ENCODE measurements around the gene FAM111B. TPM values are rescaled to one million over a fixed set of nuclear protein-coding genes. Genes with fewer than 3 reads are reported as not detected.
"Not testable (repeated sequence)": the region's sequence is repeated elsewhere in the genome, so short reads cannot be mapped to it uniquely, and the experiment has no call there.

FAM111B gene
- total RNA-seq, 1 experiment from 2014 or later: 50.1 TPM

DNA sequence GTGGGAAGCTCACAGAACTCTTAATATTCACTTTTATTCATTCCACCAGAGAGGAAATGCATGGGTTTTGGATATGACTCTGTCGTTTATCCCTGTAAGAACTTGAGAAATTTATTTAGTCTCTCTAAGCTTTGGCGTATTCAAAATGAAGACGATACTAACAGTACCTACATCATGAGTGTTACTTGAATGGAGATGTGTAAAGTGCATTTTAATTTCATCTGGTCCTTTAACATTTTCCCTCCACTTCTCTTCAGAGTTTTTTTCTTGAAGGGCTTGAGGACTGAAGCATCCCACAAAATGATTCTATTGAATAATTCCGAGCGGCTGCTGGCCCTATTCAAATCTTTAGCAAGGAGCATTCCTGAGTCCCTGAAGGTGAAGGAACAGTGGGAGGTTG is 21.0 kb upstream of the FAM111B start, which contains the start of gene GLYATL1B:
GLYATL1B (plus strand) TSS at position 301 of the 400 bp plus-strand sequence; CDS start at position 301, 0 bp downstream.
- H3K4me3 ChIP-seq (ENCODE audit: low read depth, low read length, poor library complexity, severe bottlenecking); intact Hi-C loops (cut with micrococcal nuclease; ENCODE audit: unreplicated experiment); H3K36me3 ChIP-seq (ENCODE audit: insufficient read depth, low read length, poor library complexity, severe bottlenecking); H3K4me1 ChIP-seq (ENCODE audit: insufficient read depth, low read length, poor library complexity, severe bottlenecking); BruUV-seq (replicated peaks); H3K9me3 ChIP-seq (ENCODE audit: low read depth, low read length, poor library complexity, severe bottlenecking); POLR2A ChIA-PET (ENCODE audit: low non-redundant PET); H3K27ac ChIP-seq (ENCODE audit: low read depth, low read length, poor library complexity, severe bottlenecking); DNase-seq (ENCODE audit: low spot score): not testable (repeated sequence)
- CTCF ChIA-PET: interaction anchor here (0.6 kb wide), 1 partner anchor 86 kb away, joined by 7 read pairs; the partner anchor contains the start of gene DTX4
- peaks cover 52% of the 10 kb centered on the region for H3K27me3 ChIP-seq (replicated peaks; ENCODE audit: insufficient read depth, low read depth, low read length, poor library complexity)

GRCh38 chr11:59088162-59088561 is 18.9 kb upstream of the FAM111B start:
- Histone ChIP-seq H3K4me3 (ENCODE audit: low read depth, low read length, poor library complexity, severe bottlenecking) (no peak overlapping the region), H3K9me3 (ENCODE audit: low read depth, low read length, poor library complexity, severe bottlenecking) (no peaks in the 10 kb centered on the region), H3K27me3 (replicated peaks; ENCODE audit: insufficient read depth, low read depth, low read length, poor library complexity) (peaks cover 54% of the 10 kb centered on the region), H3K36me3 (ENCODE audit: insufficient read depth, low read length, poor library complexity, severe bottlenecking) (no peaks in the 10 kb centered on the region), H3K27ac (ENCODE audit: low read depth, low read length, poor library complexity, severe bottlenecking) (no peak overlapping the region), H3K4me1 (ENCODE audit: insufficient read depth, low read length, poor library complexity, severe bottlenecking) (no peaks in the 10 kb centered on the region)
- ChIA-PET CTCF (no interaction called here), POLR2A (ENCODE audit: low non-redundant PET) (no interaction called here)
- no peak for DNase-seq (ENCODE audit: low spot score)
- BruUV-seq (replicated peaks): no TSS peak
- no peak for TF ChIP-seq EZH2 (IDR thresholded peaks at IDR 0.05; ENCODE audit: borderline replicate concordance, low read depth, low read length, poor library complexity, severe bottlenecking)
- TF ChIP-seq, protein P1, sequence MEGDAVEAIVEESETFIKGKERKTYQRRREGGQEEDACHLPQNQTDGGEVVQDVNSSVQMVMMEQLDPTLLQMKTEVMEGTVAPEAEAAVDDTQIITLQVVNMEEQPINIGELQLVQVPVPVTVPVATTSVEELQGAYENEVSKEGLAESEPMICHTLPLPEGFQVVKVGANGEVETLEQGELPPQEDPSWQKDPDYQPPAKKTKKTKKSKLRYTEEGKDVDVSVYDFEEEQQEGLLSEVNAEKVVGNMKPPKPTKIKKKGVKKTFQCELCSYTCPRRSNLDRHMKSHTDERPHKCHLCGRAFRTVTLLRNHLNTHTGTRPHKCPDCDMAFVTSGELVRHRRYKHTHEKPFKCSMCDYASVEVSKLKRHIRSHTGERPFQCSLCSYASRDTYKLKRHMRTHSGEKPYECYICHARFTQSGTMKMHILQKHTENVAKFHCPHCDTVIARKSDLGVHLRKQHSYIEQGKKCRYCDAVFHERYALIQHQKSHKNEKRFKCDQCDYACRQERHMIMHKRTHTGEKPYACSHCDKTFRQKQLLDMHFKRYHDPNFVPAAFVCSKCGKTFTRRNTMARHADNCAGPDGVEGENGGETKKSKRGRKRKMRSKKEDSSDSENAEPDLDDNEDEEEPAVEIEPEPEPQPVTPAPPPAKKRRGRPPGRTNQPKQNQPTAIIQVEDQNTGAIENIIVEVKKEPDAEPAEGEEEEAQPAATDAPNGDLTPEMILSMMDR (conservative IDR thresholded peaks at IDR 0.05; ENCODE audit: low read depth, low read length): no peak
- intact Hi-C loops (cut with micrococcal nuclease; ENCODE audit: unreplicated experiment): no loop called here

DNA sequence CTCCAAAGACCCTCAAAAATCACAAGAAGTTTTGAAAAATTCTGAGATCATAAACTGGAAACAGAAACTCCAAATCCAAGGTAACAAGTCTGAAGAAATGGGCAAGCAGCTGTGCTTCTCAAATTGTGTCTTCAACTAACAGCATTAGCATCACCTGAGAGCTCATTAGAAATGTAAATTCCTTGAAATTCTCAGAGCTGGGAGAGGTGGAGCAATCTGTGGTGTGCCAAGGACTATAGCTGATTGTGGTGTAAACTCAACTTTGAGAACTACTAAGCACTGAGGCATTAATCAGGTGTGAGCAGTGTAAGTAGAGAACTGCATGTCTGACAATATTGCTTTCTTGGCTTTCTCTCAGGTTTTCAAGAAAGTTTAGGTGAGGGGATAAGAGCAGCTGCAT is 13.5 kb upstream of the FAM111B start:
- DNase-seq (ENCODE audit: low spot score); intact Hi-C loops (cut with micrococcal nuclease; ENCODE audit: unreplicated experiment); H3K4me1 ChIP-seq (ENCODE audit: insufficient read depth, low read length, poor library complexity, severe bottlenecking); CTCF ChIA-PET; H3K36me3 ChIP-seq (ENCODE audit: insufficient read depth, low read length, poor library complexity, severe bottlenecking); H3K27ac ChIP-seq (ENCODE audit: low read depth, low read length, poor library complexity, severe bottlenecking); POLR2A ChIA-PET (ENCODE audit: low non-redundant PET); BruUV-seq (replicated peaks); H3K4me3 ChIP-seq (ENCODE audit: low read depth, low read length, poor library complexity, severe bottlenecking); H3K9me3 ChIP-seq (ENCODE audit: low read depth, low read length, poor library complexity, severe bottlenecking): not testable (repeated sequence)
- peaks cover 27% of the 10 kb centered on the region for H3K27me3 ChIP-seq (replicated peaks; ENCODE audit: insufficient read depth, low read depth, low read length, poor library complexity)

DNA sequence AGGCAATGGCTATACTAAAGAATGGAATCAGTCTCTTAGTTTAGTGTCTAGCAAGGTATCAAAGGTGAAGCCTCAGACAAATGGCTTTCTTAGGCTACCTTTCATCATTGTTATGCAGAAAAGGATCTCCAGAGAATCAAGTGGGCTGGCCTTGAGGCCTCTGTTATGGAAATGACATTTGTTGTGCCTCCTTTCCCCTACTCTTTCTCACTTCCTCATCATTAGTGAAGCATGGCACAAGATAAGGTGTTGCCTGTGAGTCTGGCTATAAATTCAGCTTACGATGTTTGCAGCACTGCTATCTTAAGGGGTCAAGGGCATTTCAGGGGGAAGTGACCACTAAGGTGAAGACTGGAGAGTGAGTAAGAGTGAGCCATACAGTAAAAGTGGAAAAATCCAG is 11.8 kb upstream of the FAM111B start:
- H3K4me1 ChIP-seq (ENCODE audit: insufficient read depth, low read length, poor library complexity, severe bottlenecking); H3K27ac ChIP-seq (ENCODE audit: low read depth, low read length, poor library complexity, severe bottlenecking); BruUV-seq (replicated peaks); DNase-seq (ENCODE audit: low spot score); POLR2A ChIA-PET (ENCODE audit: low non-redundant PET); intact Hi-C loops (cut with micrococcal nuclease; ENCODE audit: unreplicated experiment); H3K9me3 ChIP-seq (ENCODE audit: low read depth, low read length, poor library complexity, severe bottlenecking); H3K4me3 ChIP-seq (ENCODE audit: low read depth, low read length, poor library complexity, severe bottlenecking); H3K36me3 ChIP-seq (ENCODE audit: insufficient read depth, low read length, poor library complexity, severe bottlenecking); CTCF ChIA-PET: not testable (repeated sequence)
- H3K27me3 ChIP-seq (replicated peaks; ENCODE audit: insufficient read depth, low read depth, low read length, poor library complexity): peaks cover 27% of the 10 kb centered on the region

DNA sequence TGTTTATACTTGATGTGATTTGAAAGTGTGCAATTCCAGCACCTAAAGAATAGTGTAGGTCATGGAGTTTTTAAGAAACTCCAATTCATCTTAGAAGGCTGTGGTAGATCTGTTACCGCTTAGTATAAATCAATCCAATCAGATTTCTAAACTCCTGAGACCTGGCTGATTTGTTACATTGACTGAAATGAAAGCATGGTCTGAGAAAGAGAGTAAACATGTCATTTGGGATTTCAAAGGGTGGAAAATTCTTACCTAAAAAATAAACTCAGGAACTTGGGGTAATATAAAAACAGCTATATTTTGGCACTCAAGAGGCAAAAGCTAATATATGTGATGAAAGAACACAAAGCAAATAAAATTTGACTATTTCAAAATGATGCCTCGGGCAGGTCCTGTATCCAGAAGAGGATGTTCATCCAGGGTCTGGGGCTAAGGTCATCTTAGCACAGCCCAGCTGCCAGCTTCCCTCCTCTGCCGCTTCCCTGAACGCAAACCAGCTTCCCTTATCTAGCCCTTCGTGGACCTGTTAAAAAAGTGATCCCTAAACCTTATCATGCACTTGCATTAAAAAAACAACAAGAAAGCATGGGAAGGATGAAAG is 11.0 kb upstream of the FAM111B start:
- H3K36me3 ChIP-seq (ENCODE audit: insufficient read depth, low read length, poor library complexity, severe bottlenecking); DNase-seq (ENCODE audit: low spot score); H3K4me3 ChIP-seq (ENCODE audit: low read depth, low read length, poor library complexity, severe bottlenecking); POLR2A ChIA-PET (ENCODE audit: low non-redundant PET); H3K4me1 ChIP-seq (ENCODE audit: insufficient read depth, low read length, poor library complexity, severe bottlenecking); H3K9me3 ChIP-seq (ENCODE audit: low read depth, low read length, poor library complexity, severe bottlenecking); BruUV-seq (replicated peaks); H3K27ac ChIP-seq (ENCODE audit: low read depth, low read length, poor library complexity, severe bottlenecking): not testable (repeated sequence)
- intact Hi-C loops (cut with micrococcal nuclease; ENCODE audit: unreplicated experiment): loop anchor here (2.0 kb wide), 1 partner anchor 63 kb away; no protein-coding TSS in a partner anchor
- H3K27me3 ChIP-seq (replicated peaks; ENCODE audit: insufficient read depth, low read depth, low read length, poor library complexity): peaks cover 31% of the 10 kb centered on the region
- CTCF ChIA-PET: interaction anchor here (1.0 kb wide), 1 partner anchor 62 kb away, joined by 3 read pairs; no protein-coding TSS in a partner anchor

Data from A673 (cell line).